ENCODE measurements around the gene VPS37D. TPM values are rescaled to one million over a fixed set of nuclear protein-coding genes. Genes with fewer than 3 reads are reported as not detected.

The VPS37D gene
- total RNA-seq, 1 experiment from 2014 or later, result 5.7 TPM

DNA sequence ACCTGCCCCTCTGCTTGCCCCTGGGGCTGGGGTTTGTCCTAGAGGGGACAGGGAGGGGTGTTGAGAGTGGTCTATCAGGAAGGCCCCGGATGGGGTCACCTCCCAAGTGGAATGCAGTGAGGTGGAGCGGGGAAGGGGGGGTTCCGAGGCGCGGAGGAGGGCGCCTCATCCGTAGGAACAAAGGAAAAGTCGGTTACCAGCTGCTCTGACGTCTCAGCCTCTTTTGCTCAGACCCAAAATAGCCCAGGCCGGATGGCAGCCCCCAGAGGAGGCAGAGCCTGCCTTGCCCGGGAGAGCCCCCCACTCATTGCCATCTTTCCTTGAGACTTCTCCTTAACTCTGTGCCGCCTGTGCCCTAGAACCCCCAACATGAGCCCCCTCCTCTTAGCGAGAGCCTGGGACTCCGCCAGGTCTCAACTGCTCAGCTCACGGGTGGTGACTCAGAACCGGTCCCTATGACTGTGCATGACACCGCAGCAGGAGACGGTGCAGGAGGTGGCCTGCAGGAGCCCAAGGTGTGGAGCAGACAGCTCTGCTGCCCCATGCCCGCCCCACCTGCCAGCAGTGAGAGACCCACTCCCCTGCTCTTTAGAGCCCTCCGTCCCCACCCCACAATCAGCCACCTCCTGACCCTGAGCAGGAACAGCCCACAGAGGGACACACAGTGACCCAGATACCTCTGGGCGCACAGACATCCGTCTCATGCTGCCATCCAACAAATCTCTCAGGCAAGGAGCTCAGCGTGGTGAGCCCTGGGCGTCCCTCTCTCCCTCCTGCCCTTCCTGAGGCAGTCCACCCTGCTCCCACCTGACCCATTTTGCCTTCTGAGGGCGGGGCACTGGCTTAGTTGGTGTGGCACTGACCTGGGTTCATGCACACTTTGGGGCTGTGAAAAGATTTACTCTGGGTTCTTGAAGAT lies 38.8 kb downstream of the VPS37D start (continued):
- TF ChIP-seq, protein P1, sequence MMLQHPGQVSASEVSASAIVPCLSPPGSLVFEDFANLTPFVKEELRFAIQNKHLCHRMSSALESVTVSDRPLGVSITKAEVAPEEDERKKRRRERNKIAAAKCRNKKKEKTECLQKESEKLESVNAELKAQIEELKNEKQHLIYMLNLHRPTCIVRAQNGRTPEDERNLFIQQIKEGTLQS (CRISPR knock-in tag; conservative IDR thresholded peaks at IDR 0.05), result no peak
- no peak for TF ChIP-seq NFYB (CRISPR knock-in tag; conservative IDR thresholded peaks at IDR 0.05; ENCODE audit: low read depth)

DNA sequence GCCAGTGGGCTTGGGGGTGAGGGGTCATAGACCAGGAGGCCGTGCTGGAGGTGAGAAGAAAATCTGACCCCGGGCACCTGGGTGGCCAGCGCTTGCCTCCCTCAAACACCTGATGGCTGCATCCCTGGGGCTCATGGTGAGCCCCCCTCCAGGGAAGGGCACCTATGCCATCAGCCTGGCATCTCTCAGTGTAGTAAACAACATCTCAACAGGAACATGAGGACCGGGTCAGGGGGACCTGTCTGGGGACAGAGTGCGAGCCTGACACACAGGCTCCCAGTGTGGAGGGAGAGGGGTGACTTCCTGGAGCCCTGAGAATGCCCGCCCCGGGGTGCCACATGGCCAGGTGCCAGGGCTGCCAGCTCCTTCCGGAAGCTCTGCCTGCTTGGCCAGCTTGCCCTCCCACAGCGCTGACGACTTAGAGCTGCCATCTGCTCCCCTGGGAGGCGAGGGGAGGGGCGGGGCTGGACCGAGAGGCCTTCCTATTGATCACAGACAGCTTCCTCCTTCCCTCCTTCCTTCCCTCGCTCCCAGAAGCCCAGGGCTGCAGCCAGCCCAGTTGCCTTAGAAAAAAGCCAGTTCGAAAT lies 39.5 kb downstream of the VPS37D start:
- Mint-ChIP-seq H3K4me1 (peaks cover 12% of the 10 kb centered on the region), H3K4me3 (no peak overlapping the region), H3K9me3 (no peaks in the 10 kb centered on the region), H3K27ac (no peak overlapping the region), H3K27me3 (ENCODE audit: low read depth) (no peaks in the 10 kb centered on the region), H3K36me3 (peaks cover 3% of the 10 kb centered on the region; the same call in 1 of the 2 replicates)
- no peak for TF ChIP-seq KAT7 (CRISPR knock-in tag; IDR thresholded peaks at IDR 0.05; ENCODE audit: borderline replicate concordance)
- TF ChIP-seq, protein P2, sequence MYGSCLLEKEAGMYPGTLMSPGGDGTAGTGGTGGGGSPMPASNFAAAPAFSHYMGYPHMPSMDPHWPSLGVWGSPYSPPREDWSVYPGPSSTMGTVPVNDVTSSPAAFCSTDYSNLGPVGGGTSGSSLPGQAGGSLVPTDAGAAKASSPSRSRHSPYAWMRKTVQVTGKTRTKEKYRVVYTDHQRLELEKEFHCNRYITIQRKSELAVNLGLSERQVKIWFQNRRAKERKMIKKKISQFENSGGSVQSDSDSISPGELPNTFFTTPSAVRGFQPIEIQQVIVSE (CRISPR knock-in tag; IDR thresholded peaks at IDR 0.05; ENCODE audit: borderline replicate concordance), result no peak
- no peak for TF ChIP-seq GTF2I (CRISPR knock-in tag; conservative IDR thresholded peaks at IDR 0.05)
- TF ChIP-seq, protein P3, sequence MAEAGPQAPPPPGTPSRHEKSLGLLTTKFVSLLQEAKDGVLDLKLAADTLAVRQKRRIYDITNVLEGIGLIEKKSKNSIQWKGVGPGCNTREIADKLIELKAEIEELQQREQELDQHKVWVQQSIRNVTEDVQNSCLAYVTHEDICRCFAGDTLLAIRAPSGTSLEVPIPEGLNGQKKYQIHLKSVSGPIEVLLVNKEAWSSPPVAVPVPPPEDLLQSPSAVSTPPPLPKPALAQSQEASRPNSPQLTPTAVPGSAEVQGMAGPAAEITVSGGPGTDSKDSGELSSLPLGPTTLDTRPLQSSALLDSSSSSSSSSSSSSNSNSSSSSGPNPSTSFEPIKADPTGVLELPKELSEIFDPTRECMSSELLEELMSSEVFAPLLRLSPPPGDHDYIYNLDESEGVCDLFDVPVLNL (CRISPR knock-in tag; IDR thresholded peaks at IDR 0.05; ENCODE audit: borderline replicate concordance, low read depth), result no peak
- no peak for TF ChIP-seq ZNF121 (CRISPR knock-in tag; IDR thresholded peaks at IDR 0.05)
- no peak for TF ChIP-seq MYBL2 (CRISPR knock-in tag; IDR thresholded peaks at IDR 0.05)
- TF ChIP-seq EMX1 (CRISPR knock-in tag; IDR thresholded peaks at IDR 0.05), result no peak
- no peak for TF ChIP-seq ATF1 (CRISPR knock-in tag; IDR thresholded peaks at IDR 0.05)
- DNase-seq (ENCODE audit: low spot score) (no peak), ATAC-seq (no peak)
- ChIA-PET CTCF (interaction anchor here (1.8 to 2.2 kb wide), 3 partner anchors 18 to 100 kb away, joined by 7 to 13 read pairs (median 8); partner anchors contain the start of gene VPS37D), POLR2A (no interaction called here)

DNA sequence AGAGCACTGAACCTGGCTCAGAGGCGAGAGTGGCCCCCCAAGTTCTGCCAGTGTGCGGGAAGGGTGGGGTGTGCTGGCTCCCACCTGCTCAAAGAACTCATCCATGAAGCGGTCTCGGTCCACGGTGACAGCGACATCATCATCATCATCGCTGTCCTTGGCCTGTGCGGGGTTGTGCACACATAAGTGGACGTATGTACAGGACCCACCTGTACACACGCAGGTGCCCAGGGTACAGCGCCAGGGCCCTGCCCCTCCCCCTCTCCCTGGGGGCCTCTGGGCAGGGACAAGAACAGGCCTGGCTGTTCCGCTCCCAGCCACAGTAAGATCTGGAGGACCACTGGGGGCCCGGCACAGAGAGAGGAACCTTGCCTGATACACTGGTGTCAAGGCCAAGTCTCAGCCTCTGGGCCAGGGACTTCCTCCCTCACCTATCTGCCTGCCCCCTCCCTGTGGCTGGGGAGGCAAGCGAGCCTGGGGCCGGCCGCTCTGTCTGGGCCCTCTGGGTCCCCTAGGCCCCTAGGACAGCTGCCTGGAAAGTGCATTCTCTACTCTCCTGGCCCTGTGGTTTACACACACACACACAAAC lies 41.4 kb downstream of the VPS37D start:
- peaks cover 2% of the 10 kb centered on the region; the same call in 1 of the 2 replicates for H3K4me1 Mint-ChIP-seq
- no peaks in the 10 kb centered on the region for H3K27me3 Mint-ChIP-seq (ENCODE audit: low read depth)
- POLR2A ChIA-PET, result interaction anchor here (1.0 kb wide), 1 partner anchor 16 kb away, joined by 3 read pairs; no protein-coding TSS in a partner anchor
- H3K27ac Mint-ChIP-seq, result no peak overlapping the region
- H3K36me3 Mint-ChIP-seq, result no peaks in the 10 kb centered on the region
- ATAC-seq (no peak), DNase-seq (ENCODE audit: low spot score) (no peak)
- TF ChIP-seq, protein P4, sequence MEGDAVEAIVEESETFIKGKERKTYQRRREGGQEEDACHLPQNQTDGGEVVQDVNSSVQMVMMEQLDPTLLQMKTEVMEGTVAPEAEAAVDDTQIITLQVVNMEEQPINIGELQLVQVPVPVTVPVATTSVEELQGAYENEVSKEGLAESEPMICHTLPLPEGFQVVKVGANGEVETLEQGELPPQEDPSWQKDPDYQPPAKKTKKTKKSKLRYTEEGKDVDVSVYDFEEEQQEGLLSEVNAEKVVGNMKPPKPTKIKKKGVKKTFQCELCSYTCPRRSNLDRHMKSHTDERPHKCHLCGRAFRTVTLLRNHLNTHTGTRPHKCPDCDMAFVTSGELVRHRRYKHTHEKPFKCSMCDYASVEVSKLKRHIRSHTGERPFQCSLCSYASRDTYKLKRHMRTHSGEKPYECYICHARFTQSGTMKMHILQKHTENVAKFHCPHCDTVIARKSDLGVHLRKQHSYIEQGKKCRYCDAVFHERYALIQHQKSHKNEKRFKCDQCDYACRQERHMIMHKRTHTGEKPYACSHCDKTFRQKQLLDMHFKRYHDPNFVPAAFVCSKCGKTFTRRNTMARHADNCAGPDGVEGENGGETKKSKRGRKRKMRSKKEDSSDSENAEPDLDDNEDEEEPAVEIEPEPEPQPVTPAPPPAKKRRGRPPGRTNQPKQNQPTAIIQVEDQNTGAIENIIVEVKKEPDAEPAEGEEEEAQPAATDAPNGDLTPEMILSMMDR (IDR thresholded peaks at IDR 0.05), result no peak
- TF ChIP-seq NFATC4 (CRISPR knock-in tag; IDR thresholded peaks at IDR 0.05) (no peak), FOXK1 (CRISPR knock-in tag; IDR thresholded peaks at IDR 0.05) (no peak), ZNF121 (CRISPR knock-in tag; IDR thresholded peaks at IDR 0.05) (no peak), TP53 (CRISPR knock-in tag; IDR thresholded peaks at IDR 0.05) (no peak), ZNF317 (CRISPR knock-in tag; IDR thresholded peaks at IDR 0.05; ENCODE audit: borderline replicate concordance, low read depth) (no peak), CBFB (CRISPR knock-in tag; IDR thresholded peaks at IDR 0.05; ENCODE audit: low read depth) (no peak), NFE2L1 (CRISPR knock-in tag; IDR thresholded peaks at IDR 0.05) (no peak), NFYB (CRISPR knock-in tag; conservative IDR thresholded peaks at IDR 0.05; ENCODE audit: low read depth) (no peak), ZNF263 (CRISPR knock-in tag; IDR thresholded peaks at IDR 0.05; ENCODE audit: low read depth) (no peak), PRRX2 (CRISPR knock-in tag; IDR thresholded peaks at IDR 0.05) (no peak), NR3C1 (CRISPR knock-in tag; conservative IDR thresholded peaks at IDR 0.05; ENCODE audit: low read depth) (no peak)
- TF ChIP-seq, protein P5, sequence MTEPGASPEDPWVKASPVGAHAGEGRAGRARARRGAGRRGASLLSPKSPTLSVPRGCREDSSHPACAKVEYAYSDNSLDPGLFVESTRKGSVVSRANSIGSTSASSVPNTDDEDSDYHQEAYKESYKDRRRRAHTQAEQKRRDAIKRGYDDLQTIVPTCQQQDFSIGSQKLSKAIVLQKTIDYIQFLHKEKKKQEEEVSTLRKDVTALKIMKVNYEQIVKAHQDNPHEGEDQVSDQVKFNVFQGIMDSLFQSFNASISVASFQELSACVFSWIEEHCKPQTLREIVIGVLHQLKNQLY (CRISPR knock-in tag; IDR thresholded peaks at IDR 0.05), result no peak
- TF ChIP-seq, protein P6, sequence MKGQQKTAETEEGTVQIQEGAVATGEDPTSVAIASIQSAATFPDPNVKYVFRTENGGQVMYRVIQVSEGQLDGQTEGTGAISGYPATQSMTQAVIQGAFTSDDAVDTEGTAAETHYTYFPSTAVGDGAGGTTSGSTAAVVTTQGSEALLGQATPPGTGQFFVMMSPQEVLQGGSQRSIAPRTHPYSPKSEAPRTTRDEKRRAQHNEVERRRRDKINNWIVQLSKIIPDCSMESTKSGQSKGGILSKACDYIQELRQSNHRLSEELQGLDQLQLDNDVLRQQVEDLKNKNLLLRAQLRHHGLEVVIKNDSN (CRISPR knock-in tag; IDR thresholded peaks at IDR 0.05), result no peak
- CTCF ChIA-PET, result interaction anchor here (1.6 to 2.2 kb wide), 3 partner anchors 16 to 102 kb away, joined by 5 to 11 read pairs (median 8); partner anchors contain the start of gene VPS37D
- no peak overlapping the region for H3K4me3 Mint-ChIP-seq
- H3K9me3 Mint-ChIP-seq, result no peaks in the 10 kb centered on the region

Measured in WTC11 (cell line).